B cell (primary cell): ENCODE results near the gene ASTN1.

Experiments used
- CTCF ChIP-seq: fragments of 200-600 bp; IDR thresholded peaks from one replicate; pipeline ENCODE4 v1.8.0; 2022; ENCODE audit warnings: antibody characterized with exemption, mild to moderate bottlenecking
- EZH2 ChIP-seq: IDR thresholded peaks from 2 replicates; pipeline ENCODE4 v1.6.1; 2012; ENCODE audit warnings: borderline replicate concordance, low read depth, mild to moderate bottlenecking, moderate library complexity, low read length; ENCODE audit not compliant: insufficient read depth, poor library complexity, severe bottlenecking

- TF ChIP-seq EZH2: no peak
- no peak for TF ChIP-seq CTCF
Observed at GRCh38 chr1:177124577-177125278, 39.8 kb downstream of the ASTN1 start.
